ENCODE results near the gene ETV7.

The ETV7 gene

GRCh38 chr6:36328600-36328999 is 58.9 kb downstream of the ETV7 start:
- DNase-seq (ENCODE audit: low read depth): no peak
- H3K4me3 ChIP-seq (ENCODE audit: low read length): no peak overlapping the region
- TF ChIP-seq, protein P1, sequence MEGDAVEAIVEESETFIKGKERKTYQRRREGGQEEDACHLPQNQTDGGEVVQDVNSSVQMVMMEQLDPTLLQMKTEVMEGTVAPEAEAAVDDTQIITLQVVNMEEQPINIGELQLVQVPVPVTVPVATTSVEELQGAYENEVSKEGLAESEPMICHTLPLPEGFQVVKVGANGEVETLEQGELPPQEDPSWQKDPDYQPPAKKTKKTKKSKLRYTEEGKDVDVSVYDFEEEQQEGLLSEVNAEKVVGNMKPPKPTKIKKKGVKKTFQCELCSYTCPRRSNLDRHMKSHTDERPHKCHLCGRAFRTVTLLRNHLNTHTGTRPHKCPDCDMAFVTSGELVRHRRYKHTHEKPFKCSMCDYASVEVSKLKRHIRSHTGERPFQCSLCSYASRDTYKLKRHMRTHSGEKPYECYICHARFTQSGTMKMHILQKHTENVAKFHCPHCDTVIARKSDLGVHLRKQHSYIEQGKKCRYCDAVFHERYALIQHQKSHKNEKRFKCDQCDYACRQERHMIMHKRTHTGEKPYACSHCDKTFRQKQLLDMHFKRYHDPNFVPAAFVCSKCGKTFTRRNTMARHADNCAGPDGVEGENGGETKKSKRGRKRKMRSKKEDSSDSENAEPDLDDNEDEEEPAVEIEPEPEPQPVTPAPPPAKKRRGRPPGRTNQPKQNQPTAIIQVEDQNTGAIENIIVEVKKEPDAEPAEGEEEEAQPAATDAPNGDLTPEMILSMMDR (conservative IDR thresholded peaks at IDR 0.05; ENCODE audit: low read depth, low read length): no peak

GRCh38 chr6:36327919-36328236 is 59.6 kb downstream of the ETV7 start:
- TF ChIP-seq, protein P1 (conservative IDR thresholded peaks at IDR 0.05; ENCODE audit: low read depth, low read length): no peak
- no peak overlapping the region for H3K4me3 ChIP-seq (ENCODE audit: low read length)
- DNase-seq (ENCODE audit: low read depth): no peak

- H3K4me3 ChIP-seq (ENCODE audit: low read length): no peak overlapping the region
- DNase-seq (ENCODE audit: low read depth): no peak
- TF ChIP-seq, protein P1 (conservative IDR thresholded peaks at IDR 0.05; ENCODE audit: low read depth, low read length): no peak
These were observed 60.1 kb downstream of the ETV7 start for GRCh38 chr6:36327226-36327918.

DNA sequence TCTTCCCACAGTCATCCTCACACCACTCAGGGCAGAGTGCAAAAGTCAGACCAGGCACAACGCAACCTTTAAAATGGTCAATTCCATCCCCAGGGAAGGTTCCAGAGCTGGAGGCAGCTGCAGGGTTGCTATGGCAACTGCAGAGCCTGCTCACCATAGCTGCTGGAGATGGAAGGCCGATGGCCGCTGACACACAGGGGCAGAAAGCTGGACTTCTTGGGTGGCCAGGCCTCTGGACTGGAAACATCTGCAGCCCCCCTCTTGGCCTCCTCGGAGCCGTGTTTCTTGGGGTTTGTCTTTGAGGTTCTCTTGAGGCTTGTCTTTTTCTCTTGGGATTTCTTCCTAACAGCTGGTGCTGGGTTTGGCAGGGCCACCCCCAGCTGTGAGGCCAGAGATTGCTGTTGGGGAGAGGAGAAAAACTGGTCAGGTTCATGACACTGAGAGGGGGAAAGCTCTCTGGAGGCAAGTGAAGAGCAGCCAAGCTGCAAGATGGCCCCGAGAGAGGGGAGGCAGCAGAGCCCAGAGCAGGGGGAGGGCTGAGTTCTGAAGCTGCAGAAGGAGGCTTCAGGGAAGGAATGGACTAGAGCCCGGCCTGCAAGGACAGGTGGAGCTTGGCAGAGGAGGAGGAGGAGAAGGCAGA is 61.0 kb downstream of the ETV7 start:
- TF ChIP-seq, protein P1 (conservative IDR thresholded peaks at IDR 0.05; ENCODE audit: low read depth, low read length): no peak
- DNase-seq (ENCODE audit: low read depth): no peak
- no peak overlapping the region for H3K4me3 ChIP-seq (ENCODE audit: low read length)

- H3K4me3 ChIP-seq (ENCODE audit: low read length): no peak overlapping the region
- no peak for DNase-seq (ENCODE audit: low read depth)
- TF ChIP-seq, protein P1 (conservative IDR thresholded peaks at IDR 0.05; ENCODE audit: low read depth, low read length): no peak
These were observed 62.8 kb downstream of the ETV7 start for GRCh38 chr6:36324715-36325114.

DNA sequence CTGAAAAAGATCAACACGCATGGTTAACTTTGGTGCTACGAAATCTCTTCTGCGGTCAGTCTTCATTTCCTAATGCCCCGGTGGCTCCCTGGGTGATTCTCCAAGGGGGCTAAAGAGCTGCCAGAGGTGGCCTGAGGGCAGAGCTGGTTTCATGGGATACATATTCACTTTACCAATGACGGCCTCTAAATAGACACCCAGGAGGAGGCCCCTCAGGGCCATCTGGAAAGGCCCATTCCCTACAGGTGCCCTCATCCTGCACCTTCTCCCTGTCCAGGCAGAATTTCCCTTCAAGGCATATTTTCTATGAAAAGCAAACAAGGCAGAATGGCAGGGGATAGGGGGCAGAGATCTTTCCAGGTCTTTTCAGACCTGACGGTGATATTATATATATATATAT is 63.3 kb downstream of the ETV7 start:
- TF ChIP-seq, protein P1 (conservative IDR thresholded peaks at IDR 0.05; ENCODE audit: low read depth, low read length): no peak
- no peak overlapping the region for H3K4me3 ChIP-seq (ENCODE audit: low read length)
- DNase-seq (ENCODE audit: low read depth): no peak

DNA sequence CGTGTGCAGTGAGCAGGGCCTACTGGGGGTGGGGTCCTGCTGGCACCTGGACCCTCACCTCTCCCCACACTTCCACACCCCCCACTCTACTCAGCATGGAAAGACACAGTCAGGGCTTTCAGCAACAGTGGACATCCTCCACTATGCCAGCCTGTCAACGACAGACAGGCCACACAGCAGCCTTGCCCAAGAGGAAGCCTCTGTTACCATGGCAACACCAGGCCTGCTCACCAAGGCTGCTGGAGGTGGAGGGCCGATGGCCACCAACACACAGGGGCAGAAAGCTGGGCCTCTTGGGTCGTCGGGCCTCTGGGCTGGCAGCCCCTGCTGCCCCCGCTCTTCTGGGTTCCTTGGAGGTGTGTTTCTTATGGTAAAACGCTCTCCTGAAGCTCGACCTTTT is 64.4 kb downstream of the ETV7 start:
- TF ChIP-seq, protein P1 (conservative IDR thresholded peaks at IDR 0.05; ENCODE audit: low read depth, low read length): no peak
- no peak for DNase-seq (ENCODE audit: low read depth)
- no peak overlapping the region for H3K4me3 ChIP-seq (ENCODE audit: low read length)
